DMS114 treated with DMSO at 0.1 percent for 48 hours (cell line): Measurements from ENCODE around the gene RGS8.

Source experiments
- DNase-seq: peaks from one replicate; lab custom pipeline; 2025; ENCODE audit not compliant: unreplicated experiment; lab: John Stamatoyannopoulos, UW

Gene RGS8

GRCh38 chr1:182641561-182641960, 42.8 kb downstream of the RGS8 start:
- no peak for DNase-seq

GRCh38 chr1:182639330-182639729, 45.1 kb downstream of the RGS8 start:
- no peak for DNase-seq

GRCh38 chr1:182637769-182638168, 46.6 kb downstream of the RGS8 start:
- DNase-seq: no peak

GRCh38 chr1:182635871-182636270, 48.5 kb downstream of the RGS8 start:
- no peak for DNase-seq
